ENCODE measurements around the gene ABCG4.
A peak's percentile ranks its signal among the peaks of the same experiment; 100 is the strongest.
"Not testable (repeated sequence)": the region's sequence is repeated elsewhere in the genome, so short reads cannot be mapped to it uniquely, and the experiment has no call there.

Gene ABCG4

GRCh38 chr11:119155733-119156492 is 7.1 kb downstream of the ABCG4 start:
- DNase-seq: no peak

DNA sequence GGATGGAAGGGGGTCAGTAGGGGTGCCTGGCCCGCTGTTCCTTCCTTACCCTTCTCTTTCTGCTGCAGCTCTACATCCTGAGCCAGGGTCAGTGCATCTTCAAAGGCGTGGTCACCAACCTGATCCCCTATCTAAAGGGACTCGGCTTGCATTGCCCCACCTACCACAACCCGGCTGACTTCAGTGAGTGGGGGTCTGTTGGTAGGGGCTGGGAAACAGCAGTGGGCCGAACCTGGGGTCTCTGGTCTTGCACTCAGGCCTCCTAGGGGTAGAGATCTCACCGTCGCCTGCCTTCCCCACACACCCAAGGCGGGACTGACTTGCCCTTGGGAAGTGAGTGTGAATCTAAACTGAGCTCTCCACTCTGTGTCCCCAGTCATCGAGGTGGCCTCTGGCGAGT is 7.6 kb downstream of the ABCG4 start:
- no peak for DNase-seq

GRCh38 chr11:119157063-119157462 is 8.2 kb downstream of the ABCG4 start:
- no peak for DNase-seq

DNA sequence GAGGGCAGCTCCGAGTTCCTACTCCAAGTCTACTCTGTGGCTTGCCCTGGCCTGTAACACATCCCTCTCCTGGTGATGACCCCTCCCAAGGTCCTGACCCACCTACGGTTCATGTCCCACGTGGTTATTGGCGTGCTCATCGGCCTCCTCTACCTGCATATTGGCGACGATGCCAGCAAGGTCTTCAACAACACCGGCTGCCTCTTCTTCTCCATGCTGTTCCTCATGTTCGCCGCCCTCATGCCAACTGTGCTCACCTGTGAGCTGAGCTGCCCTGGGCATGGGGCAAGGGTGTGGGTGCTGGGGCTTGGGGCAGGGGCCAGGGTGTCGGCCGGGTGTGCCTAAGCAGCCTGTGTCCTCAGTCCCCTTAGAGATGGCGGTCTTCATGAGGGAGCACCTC is 9.6 kb downstream of the ABCG4 start:
- no peak for DNase-seq

DNA sequence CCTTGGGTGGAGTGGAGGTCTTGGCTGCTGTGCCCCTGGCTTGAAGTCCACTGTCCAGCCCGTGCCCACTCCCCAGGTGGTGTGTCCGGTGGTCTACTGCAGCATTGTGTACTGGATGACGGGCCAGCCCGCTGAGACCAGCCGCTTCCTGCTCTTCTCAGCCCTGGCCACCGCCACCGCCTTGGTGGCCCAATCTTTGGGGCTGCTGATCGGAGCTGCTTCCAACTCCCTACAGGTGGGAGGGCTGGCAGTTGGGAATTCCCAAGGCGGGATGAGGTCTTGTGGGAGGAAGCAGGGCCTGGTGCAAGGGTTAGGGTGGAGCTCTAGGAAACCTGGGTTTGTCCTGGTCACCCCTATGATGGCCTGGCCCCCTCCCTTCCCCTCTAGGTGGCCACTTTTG is 11.3 kb downstream of the ABCG4 start:
- DNase-seq: no peak

GRCh38 chr11:119161871-119162270 is 13.0 kb downstream of the ABCG4 start:
- DNase-seq: no peak

- DNase-seq: no peak
Measured at GRCh38 chr11:119166368-119167076, 17.7 kb downstream of the ABCG4 start.

GRCh38 chr11:119167077-119167458 is 18.2 kb downstream of the ABCG4 start:
- not testable (repeated sequence) for DNase-seq

DNA sequence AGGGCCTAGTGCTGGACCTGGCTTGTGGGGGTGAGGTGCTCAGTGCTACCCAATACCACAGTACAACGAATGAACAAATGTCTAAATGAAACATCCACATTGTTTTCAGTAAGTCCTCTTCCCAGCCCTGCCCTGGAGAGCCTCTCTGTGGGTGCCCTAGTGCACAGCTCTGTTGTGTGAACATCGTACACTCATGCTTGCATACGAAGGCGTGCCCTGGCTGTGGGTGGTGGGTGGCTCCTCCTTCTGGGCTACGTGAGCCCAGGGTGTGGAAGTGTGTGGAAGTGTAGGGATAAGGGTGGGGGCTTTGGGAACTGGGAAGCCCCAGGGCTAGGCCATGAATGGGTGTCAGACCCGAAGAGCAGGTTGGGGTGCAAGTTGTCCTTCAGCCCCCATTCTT is 19.1 kb downstream of the ABCG4 start:
- no peak for DNase-seq

GRCh38 chr11:119168471-119169281 is 19.8 kb downstream of the ABCG4 start, which contains the start of gene NLRX1:
TSS of gene NLRX1 (plus strand) at chr11:119168725. CDS start at chr11:119171404, 2,679 bp downstream.
- DNase-seq: no peak

GRCh38 chr11:119169282-119169719 is 20.4 kb downstream of the ABCG4 start:
- DNase-seq: no peak

- no peak for DNase-seq
Measured at GRCh38 chr11:119172513-119172912, 23.7 kb downstream of the ABCG4 start.

DNA sequence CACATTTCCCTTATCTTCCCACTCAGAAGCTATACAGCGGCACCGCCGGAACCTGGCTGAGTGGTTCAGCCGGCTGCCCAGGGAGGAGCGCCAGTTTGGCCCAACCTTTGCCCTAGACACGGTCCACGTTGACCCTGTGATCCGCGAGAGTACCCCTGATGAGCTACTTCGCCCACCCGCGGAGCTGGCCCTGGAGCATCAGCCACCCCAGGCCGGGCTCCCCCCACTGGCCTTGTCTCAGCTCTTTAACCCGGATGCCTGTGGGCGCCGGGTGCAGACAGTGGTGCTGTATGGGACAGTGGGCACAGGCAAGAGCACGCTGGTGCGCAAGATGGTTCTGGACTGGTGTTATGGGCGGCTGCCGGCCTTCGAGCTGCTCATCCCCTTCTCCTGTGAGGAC is 24.6 kb downstream of the ABCG4 start:
- no peak for DNase-seq

DNA sequence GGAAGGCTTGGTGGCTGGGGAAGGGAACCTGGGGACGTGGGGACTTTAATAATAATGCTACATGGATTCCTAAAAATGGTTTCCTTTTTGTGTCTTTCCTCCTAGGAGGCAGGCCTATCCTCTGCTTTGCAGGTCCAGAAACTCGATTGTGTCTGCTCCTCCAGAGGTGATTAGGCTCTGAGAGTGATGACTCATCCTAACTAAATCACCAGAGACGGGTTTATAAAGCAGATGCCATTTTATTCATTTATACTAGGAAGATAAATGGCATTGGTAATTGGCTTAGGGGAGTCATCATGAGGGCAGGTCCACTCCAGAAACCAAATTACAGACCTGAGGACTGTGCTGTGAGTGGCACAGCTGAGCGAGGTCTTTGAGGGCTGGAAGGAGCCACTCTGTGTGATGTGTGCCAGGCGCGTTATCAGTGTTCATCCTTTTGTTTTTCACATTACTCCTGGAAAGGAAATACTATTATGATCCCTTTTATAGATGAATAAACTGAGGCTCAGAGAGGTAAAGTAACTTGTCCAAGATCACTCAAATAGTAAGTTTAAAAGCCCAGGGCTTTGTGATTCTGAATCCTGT is 26.7 kb downstream of the ABCG4 start:
- peak; percentile 63 for DNase-seq

- no peak for DNase-seq
Measured at GRCh38 chr11:119178166-119178680, 29.4 kb downstream of the ABCG4 start.

DNA sequence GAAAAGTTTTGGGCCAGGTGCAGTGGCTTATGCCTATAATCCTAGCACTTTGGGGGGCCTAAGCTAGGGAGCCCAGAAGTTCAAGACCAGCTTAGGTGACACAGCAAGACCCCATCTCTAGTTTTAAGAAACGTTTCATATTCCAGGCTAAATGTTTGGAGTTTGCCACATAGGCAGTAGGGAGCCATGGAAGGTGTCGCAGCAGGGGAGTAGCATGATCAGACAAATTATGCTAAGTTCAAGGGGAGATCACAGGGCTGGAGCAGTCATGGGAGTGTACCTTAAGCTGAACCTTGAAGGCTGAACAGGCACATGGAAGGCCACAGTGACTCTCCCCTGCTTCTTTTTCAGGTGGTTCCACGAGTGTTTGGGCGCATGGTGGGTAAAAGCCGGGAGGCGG is 30.5 kb downstream of the ABCG4 start:
- DNase-seq: no peak

DNA sequence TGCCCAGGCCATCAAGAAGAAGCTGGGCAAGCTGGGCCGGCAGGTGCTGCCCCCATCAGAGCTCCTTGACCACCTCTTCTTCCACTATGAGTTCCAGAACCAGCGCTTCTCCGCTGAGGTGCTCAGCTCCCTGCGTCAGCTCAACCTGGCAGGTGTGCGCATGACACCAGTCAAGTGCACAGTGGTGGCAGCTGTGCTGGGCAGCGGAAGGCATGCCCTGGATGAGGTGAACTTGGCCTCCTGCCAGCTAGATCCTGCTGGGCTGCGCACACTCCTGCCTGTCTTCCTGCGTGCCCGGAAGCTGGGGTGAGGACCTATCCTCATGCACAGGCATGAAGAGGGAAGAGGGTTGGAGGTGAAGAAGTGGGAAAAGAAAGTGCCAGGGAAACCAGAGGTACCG is 31.1 kb downstream of the ABCG4 start:
- no peak for DNase-seq

DNA sequence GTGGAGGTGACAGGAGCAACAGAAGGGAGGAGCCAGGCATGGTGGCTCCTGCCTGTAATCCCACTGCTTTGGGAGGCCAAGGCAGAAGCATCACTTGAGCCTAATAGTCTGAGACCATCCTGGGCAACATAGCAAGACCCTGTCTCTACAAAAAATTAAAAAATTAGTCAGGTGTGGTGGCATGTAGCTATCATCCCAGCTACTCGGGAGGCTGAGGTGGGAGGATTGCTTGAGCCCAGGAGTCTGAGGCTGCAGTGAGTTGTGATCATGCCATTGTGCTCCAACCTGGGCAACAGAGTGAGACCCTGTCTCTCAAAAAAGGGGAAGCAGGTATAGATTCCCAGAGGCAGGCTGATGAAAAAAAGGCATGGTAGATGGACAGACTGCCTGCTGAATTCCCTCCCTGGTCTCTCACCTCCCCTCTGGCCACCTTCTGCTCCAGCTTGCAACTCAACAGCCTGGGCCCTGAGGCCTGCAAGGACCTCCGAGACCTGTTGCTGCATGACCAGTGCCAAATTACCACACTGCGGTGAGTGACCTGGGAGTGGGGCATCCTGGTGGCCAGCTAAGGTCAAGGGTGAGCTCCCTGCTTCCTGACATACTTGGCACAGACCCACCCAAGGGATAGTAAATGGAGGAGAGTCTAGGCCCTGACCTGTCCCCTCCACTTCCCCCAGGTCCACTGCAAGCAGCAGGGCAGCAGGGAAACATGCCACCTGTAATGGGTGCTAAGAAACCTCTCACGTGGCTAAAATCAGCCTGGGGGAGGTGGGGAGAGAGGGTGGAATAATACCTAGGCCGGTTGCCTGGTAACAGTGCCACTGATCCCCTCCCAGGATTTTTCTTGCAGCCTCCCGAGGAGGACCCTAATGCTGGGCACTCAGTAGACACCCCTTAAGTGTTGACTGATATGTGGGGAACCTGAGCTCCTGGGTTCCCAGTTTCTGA is 32.2 kb downstream of the ABCG4 start:
- no peak for DNase-seq

DNA sequence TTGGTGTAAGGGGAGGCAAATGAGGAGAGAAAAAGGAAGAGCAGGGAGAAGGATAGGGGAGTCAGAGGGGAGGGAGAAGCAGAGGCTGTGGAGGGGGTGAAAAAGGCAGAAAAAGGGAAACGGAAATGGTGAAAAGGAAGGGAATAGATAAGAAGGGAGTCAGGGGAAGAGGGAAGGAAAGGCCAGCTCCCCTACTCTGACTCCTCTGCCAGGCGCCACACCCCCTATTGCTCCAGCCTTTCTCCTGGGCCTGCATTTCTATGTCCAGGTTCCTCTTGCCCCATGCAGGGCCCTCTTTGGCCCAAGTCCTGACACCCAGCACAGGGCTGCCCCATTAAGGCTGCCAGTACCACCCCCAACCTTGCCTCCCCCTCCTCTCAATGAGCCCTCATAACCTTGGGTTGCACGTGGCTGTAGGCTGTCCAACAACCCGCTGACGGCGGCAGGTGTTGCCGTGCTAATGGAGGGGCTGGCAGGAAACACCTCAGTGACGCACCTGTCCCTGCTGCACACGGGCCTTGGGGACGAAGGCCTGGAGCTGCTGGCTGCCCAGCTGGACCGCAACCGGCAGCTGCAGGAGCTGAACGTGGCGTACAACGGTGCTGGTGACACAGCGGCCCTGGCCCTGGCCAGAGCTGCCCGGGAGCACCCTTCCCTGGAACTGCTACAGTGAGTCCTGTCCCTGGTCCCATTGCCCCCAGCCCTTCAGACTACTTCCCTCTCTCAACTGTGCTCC is 33.0 kb downstream of the ABCG4 start:
- DNase-seq: no peak

DNA sequence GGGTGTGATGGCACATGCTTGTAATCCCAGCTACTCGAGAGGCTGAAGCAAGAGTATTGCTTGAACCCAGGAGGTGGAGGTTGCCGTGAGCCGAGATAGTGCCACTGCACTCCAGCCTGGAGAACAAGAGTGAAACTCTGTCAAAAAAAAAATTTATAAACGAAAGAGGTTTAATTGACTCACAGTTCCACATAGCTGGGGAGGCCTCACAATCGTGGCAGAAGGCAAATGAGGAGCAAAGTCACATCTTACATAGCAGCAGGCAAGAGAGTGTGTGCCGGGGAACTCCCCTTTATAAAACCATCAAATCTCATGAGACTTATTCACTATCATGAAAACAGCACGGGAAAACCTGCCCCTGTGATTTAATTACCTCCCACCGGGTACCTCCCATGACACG is 35.5 kb downstream of the ABCG4 start:
- not testable (repeated sequence) for DNase-seq

Measured in NCI-H2227 treated with DMSO at 0.1 percent for 48 hours (cell line).